HS-27A (cell line): ENCODE measurements around the gene NCAM1.
"Not testable (repeated sequence)": the region's sequence is repeated elsewhere in the genome, so short reads cannot be mapped to it uniquely, and the experiment has no call there.

Experiments used
- DNase-seq: peaks from one replicate; pipeline ENCODE4 v3.0.0-alpha.2; 2012; ENCODE audit warnings: low read depth, missing footprints

Gene NCAM1

DNA sequence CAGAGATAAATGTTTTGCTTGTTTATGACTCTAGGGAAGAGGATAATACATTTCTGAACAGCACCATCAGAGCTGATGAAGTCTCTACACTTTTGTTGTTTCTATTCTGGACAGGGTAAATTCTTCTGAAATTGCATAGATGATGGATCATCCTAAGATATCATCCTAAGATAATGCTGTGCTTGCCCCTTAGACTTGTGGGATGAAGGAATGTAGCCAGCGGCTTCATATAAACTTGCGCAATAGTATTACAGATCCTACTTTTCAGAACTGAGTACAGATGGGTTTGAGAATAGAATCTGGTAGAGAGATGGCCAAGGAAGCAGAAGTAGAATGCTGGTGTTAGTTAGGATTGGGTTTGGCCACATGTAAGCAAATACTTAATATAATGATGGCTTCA is 61.0 kb downstream of the NCAM1 start:
- DNase-seq = no peak

- no peak for DNase-seq
Observed at GRCh38 chr11:113023228-113023627, 62.0 kb downstream of the NCAM1 start.

- no peak for DNase-seq
Observed at GRCh38 chr11:113023986-113024385, 62.8 kb downstream of the NCAM1 start.

GRCh38 chr11:113026778-113027177 is 65.6 kb downstream of the NCAM1 start:
- no peak for DNase-seq

GRCh38 chr11:113034576-113034975 is 73.4 kb downstream of the NCAM1 start:
- DNase-seq = no peak

DNA sequence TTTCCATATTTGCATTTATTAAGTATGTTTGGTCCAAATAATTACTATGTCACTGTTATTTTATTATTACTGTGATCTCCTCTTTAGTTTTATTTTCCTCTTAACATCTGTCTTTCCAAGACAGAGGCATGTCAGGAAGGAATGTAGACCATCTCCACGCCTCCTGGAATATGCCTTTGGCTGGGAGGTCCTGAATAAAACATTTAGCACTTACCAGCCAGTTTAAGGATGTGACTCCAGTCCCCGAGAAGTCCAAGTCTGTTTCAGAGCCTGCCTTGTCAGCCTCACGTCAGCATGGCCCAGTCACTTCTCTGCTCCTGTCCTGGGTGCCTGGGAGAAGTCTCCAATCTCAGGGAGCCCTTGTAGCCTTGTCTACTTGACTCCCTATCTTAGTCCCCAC is 74.5 kb downstream of the NCAM1 start:
- DNase-seq = no peak

GRCh38 chr11:113043698-113044097 is 82.5 kb downstream of the NCAM1 start:
- no peak for DNase-seq

GRCh38 chr11:113045146-113045545 is 83.9 kb downstream of the NCAM1 start:
- no peak for DNase-seq

GRCh38 chr11:113046866-113047265 is 85.6 kb downstream of the NCAM1 start:
- no peak for DNase-seq

DNA sequence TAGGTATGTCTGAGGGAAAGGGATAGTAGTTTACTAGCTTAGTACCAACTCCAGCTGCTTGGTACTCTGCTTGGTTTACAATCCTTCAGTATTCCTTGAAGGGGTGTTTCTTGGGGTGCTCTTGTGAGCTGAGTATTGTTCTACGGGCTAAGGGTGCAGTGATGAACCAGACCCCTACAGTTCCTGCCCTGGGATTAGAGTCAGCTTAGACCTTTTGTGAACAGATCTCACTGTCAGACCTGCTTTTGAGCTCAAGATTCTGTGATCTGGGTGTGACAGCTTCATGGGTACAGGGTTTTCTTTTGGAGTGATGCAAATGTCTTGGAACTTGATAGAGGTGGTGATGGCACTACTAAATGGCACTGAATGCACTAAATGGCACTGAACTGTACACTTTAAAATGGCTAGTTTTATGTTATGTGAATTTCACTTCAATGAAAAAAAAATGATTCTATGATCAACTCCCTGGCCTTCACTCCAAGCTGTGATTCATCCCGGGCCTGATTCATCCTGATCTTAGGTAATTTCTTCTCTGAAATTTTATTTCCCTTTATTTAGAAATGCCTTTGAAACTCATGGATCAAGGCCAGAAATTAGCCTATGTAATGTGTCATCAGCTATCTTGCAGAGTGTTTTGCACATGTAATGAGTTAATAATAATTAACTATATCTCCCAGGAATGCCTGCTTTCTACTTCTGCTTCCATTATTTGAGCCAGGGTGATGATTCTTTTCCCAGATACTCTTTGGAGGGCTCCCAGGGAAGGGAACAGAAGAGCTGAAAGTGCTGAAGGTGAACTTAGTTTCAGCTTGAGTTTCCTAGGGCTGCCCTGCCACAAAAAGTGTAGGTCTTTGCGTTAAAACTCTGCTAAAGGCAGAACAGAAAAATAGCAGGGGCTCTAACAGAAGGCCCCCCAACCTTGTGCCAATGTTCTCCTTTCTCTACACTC is 87.9 kb downstream of the NCAM1 start:
- DNase-seq = no peak

DNA sequence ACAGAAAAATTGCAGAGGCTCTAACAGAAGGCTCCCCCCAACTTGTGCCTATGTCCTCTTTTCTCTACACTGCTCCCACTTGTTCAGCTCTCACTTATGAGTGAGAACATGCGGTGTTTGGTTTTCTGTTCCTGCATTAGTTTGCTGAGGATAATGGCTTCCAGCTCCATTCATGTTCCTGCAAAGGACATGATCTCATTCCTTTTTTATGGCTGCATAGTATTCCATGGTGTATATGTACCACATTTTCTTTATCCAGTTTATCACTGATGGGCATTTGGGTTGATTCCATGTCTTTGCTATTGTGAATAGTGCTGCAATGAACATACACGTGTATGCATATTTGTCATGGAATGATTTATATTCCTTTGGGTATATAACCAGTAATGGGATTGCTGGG is 91.8 kb downstream of the NCAM1 start:
- not testable (repeated sequence) for DNase-seq

DNA sequence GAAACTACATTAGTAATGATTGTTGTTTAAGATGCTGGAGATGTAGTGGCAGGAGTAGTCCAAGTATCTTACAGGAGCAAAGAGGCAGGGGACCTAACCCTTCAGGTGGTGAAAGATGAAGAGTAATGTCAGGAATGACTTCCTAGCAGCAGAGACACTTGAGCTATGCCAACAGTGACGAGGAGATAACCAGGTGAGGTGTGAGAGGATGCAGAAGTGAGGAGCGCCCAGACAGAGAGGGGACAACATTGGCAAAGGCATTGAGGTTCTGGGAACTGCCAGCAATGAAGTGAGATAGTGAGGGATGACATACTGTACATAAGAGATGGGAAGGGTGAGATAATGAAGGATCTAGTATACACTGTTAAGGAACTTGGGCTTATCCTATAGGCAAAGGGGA is 95.8 kb downstream of the NCAM1 start:
- DNase-seq = no peak

GRCh38 chr11:113059548-113059947 is 98.3 kb downstream of the NCAM1 start:
- no peak for DNase-seq

DNA sequence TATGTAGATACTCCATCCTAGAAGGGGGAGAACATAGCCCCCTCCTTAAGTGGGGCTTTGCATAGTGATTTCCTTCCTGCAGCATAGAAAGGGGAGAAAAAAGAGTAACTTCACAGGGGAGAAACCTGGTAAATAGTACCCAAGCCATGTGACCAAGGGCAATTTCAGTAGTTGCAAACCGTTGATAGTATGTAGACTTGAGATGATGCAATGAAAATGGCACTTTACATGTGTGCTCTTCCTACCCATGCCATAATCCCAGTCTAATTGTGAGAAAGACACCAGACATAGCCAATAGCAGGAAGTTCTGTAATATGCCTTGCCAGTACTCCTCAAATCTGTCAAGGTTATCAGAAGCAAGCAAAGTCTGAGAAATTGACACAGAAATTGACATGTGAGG is 104.1 kb downstream of the NCAM1 start:
- no peak for DNase-seq

- DNase-seq = no peak
Observed at GRCh38 chr11:113072237-113072858, 111.1 kb downstream of the NCAM1 start.

DNA sequence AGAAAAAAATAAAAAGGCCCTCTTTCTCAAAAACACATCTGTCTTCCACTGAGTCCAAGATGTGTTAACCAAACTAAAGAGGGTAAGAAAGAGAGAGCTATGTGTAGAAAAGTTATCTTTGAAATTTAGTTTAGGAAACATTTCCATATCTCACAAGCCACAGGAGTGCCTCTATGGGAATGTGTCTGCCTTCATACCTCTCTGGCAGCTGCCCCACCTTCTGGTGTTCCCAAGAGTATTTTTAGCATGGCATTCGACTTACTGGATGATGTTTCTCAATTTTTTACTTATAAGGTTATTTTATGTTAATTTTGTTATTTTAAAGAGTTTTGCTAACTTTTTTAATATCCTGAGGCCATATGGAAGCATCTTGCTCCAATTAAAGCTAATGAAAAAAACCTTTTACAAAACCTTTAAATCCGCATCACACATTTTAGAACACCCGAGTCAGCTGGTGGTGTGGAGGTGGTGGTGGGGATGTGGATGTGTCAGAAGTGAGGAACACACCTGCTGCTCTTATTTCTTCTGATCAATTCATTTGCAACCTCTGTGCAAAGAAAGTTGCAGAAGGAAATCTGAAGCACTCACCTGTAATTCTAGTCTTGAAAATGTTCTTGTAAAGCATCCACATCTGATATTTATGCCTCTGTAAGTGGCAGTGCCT is 112.2 kb downstream of the NCAM1 start:
- DNase-seq = no peak

DNA sequence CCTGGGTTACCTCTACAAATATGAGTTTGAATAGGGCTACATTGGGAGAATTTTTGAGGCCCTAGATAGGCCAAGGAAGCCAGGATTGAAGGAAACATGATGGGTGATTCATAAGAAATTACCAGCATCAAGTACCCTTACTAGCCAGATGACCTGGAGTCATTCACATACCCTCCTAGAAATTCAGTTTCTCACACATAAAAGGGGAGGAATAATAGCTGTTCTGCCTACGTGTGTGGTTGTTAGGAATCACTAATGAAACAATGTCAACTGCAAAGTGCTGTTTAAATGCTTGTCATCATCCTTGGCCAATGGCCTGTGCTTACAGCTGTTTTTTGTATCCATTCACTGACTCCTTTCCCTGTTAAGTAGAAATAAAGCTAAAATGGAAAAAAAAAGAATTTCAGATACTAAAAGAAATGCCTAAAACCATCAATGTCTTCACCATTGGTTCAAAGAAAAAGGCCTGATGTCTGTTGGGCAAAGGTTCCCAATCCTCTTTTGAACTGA is 114.4 kb downstream of the NCAM1 start:
- DNase-seq = no peak

DNA sequence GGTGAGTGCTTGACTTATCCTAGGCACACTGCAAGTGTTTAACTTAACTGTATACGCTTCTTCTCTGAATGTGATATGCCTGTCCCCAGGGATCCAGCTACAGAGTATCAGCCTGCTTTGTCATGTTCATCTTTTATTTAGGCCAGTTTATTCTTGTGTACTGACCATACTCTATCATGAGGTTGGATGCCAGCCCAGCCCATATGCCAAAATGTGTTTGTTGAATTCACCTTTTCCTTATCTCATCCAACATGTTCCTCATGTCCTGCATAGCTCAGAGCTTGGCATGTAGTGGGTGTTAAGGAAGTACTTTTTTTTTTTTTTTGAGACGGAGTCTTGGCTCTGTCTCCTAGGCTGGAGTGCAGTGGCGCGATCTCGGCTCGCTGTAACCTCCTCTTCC is 116.2 kb downstream of the NCAM1 start:
- DNase-seq = no peak

- no peak for DNase-seq
Observed at GRCh38 chr11:113082341-113082955, 121.2 kb downstream of the NCAM1 start.

GRCh38 chr11:113083571-113083970 is 122.4 kb downstream of the NCAM1 start:
- DNase-seq = no peak

DNA sequence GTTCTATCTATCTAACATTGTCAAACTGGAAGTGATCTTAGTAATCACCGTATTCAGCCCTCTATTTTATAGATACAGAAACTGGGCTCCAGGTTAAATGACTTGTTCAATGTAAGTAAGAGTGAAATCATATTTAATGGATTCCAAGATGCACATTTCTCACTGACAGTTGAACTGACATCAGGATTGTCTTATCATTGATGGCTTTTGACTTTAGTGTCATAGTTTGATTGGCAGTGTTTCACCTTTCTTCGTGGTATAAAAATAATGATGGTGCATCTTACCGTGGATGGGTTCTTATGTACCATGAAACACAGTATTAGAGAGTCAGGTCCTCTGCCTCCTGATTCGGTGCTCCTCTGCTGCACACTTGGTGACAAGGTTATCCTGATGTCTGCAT is 123.1 kb downstream of the NCAM1 start:
- DNase-seq = no peak

GRCh38 chr11:113085446-113085845 is 124.2 kb downstream of the NCAM1 start:
- no peak for DNase-seq
